GM18858 (cell line): ENCODE data around the gene CELF1.
A peak's percentile ranks its signal among the peaks of the same experiment; 100 is the strongest.

ENCODE experiments used
- ATAC-seq: cut with Tn5 transposase; IDR thresholded peaks from one replicate; pipeline ENCODE4 v1.9.1; 2021; ENCODE audit not compliant: unreplicated experiment

The CELF1 gene

DNA sequence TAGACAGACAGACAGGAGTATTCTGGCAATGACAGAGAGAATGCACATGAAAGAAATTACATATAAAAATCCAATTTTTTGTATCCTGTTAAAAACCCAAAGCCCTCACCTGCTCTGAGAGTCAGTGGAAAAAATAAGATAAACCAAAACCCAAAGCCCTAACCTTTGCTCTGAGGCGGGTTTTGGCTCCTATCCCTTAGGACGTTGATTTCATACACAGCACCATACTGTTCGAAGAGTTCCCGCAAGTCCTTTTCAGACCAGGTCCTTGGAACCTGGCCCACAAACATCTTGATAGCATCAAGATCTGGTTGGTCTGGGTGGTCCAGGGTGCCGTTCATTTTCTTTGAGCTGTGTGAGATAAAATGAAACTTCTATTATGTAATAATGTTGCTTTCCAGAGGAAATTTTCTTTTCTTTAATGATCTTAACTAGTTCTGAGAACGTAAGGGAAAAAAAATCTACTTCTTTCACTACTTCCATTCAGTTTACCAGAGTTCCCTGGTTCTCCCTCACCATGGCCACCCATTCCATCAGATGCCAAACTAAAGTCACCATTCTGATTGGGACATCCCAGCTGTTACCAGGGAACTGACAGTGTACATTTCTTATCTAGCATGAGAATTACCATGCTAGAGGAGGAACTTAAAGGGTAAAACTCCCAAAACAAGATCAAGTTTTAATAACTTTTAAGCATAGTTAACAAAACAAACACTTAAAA is 64.1 kb downstream of the CELF1 start:
- no peak for ATAC-seq

DNA sequence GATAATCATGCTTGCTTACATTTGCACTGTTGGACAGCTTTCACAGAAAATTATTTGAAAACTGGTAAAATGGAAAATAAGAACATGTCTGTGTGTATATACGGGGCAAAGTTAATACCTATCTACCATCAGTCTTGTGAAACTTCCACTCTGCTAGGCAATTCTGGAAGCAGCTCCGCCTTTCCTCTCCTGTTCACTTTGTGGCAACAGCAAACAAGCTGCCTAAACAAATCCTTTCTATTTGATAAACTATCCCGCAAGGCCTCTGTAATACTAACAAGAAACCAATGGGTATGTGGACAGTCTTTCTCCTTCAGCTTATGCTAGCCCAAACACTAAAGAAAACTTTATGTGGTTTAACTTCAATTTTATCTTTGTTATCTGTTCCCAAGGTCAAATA is 64.8 kb downstream of the CELF1 start:
- ATAC-seq, result no peak

DNA sequence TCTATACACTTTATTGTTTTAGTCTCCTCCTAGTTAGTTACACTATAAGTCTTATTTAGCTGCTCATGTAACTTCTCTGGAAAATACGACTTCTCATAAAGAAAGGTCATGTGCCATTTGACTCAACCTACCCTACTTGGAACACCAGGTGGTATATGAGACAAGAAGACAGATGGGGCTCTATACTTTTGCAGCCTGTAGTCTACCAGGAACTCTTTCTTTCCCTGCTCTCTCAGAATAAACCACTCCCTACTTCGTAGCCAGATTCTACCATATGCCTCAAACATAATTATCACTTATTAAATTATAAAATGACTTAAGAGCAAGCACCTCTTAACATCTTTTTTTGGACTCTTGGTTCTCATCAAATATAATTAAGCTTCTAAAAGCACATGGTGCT is 65.5 kb downstream of the CELF1 start:
- ATAC-seq, result no peak

DNA sequence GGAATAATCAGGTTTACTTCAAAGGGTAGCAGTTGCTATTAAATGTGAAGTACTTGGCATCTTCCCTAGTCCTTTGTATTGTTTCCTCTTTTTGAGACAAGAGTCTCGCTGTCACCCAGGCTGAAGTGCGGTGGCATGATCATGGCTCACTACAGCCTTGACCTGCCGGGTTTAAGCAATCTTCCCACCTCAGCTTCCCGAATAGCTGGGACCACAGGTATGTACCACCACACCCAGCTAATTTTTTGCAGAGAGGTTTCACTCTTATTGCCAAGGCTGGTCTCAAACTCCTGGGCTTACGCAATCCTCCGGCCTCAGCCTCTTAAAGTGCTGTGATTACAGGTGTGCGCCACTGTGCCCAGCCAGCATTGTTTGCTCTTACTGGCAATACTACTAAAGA is 67.8 kb downstream of the CELF1 start:
- ATAC-seq, result no peak

DNA sequence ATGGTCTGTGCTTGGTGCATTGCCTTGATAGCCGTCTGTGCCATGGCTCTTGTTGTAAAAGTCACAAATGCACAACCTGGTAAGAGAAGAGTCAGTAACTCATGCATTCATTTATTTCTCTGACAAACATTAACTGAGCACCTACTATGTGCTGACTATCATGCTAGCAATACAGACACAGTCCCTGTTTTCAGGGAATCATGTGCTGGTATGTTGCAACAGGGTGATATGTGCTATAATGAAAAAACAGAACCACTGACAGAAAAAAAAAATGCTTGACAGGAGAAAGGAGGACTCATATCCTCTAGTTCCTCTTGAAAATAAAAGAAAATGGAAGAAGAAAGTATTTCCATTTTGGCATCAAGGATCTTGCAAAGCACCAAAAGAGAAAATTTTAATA is 69.5 kb downstream of the CELF1 start:
- ATAC-seq, result no peak

DNA sequence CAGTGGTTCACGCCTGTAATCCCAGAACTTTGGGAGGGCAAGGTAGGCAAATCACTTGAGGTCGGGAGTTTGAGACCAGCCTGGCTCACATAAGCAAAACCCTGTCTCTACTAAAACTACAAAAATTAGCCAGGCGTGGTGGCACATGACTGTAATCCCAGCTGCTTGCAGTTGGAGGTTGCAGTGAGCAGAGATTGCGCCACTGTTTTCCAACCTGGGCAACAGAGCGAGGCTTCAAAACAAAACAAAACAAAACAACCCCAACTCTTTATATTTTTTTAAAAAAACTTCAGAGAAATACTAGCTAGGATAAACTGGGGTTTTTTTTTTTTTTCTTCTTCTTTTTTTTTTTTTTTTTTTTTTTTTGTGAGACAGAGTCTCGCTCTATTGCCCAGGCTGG is 72.2 kb downstream of the CELF1 start:
- no peak for ATAC-seq

DNA sequence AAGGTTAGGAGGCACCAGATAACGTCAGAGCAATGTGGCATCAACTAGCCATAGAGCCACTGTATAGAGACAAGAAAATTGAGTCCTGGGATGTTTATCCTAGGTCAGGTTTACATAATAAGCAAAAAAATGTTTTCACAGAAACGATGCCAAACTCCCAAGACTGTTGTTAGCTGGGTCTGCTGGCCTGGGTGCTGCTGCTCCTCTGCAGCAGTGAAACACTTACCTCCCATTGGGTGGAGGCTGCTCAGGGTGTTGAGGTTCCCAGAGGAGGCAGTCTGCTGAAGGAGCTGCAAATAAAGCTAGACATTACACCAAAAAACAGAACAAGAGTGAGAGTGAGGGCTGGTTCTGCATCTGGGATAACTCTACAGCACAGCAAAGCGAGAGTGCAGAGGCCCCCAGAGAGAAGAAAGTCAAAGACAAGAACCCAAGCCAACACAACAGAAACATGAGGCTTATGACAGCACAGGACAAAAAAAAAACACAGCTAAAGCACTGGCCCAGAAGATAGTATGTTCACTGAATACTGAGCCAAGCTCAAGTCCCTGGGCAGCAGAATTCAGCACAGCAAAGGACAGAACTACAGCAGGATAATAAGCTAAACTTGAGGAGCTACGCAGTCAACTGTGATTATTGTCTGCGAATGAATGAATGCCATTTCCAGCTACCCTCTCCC is 74.1 kb downstream of the CELF1 start:
- ATAC-seq, result no peak

DNA sequence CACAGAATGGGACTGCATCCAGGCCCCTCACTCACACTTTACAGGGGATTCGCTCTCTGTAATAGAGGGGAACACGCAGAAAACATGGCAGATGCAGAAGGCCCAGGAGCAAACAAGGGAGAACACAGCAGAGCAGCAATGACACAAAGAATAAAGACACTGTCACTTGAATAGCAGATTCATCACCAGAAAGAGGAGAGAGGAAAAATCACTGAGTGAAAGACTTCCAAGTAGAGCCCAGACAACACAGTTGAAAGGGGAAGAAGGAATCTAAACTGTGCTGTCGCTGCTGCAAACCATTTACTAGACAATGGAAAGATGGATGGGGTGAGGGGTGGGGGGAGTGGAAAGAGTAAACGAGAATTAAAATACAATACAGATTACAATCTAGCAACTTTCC is 75.2 kb downstream of the CELF1 start:
- ATAC-seq, result no peak

DNA sequence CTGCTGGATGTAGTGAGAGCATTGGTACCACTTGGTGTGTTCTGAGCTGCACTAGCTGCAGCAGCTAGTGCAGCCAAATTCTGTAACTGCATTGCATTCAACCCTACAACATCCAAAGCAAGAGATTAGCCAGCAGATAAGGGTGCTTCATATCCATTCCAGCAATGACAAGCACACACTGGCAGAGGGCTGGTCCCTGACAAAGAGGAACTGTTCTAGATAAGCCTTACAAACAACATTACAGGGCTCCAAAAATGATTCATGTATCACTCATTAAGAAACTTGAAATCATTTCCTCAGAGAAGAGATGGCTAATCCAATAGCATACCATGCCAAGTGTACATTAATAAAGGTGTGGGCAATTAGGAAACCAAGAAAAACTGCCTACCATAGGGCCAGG is 75.6 kb downstream of the CELF1 start:
- no peak for ATAC-seq

DNA sequence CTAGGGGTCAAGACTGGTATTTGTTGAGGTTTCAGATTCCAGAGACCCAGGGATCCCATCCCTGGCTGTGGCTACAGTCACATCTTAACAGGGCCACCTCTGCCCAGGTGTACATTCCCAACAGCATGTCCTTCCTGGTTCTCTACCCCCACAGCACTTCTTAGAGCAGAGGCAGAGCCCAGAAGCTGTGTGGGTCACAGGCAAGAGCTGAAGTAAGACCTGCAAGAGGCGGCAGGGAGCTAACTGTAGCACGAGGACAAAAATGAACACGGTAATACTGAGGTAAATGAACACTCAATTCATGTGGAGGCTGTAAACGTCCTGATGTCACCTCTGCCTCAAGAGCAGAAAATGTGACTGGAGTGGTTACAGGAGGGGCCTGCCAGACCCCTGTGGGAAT is 82.3 kb downstream of the CELF1 start:
- no peak for ATAC-seq

DNA sequence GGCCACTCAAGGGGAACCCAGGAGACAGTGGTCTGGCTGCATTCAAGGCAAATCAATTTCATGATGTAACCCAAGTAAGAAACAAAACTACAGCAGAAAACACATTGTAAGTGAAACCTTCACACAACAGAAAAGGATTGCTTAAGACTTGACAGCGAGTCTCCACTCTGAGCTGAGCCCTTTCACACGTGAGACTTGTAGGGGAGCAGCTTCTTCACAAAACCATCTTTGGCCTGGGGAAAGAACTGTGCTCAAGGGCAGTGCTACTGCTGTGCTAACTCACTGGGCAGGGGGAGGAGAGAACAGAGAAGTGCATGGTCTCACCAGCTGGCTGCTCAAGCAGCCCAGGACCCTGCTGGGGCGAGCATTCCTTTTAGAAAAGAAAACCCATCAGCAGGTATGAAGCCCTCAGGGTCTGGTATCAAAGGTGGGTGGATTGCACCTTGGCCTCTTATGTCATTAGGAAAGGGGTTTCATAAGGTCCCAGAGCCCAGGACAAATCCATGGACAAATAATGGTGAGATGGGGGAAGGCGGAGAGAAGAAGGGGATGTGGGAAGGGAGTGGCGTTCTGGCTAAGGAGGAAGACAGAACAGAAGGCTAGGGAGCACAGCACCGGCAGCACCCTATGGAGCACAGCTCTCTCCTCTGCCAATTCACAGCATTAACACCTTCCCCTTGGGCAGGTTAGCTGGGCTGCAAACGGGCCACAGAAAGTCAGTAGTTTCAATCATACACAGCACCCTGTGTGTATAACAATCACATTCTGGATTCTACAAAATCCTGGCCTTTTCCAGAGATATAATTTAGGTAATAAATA is 83.4 kb downstream of the CELF1 start:
- no peak for ATAC-seq

DNA sequence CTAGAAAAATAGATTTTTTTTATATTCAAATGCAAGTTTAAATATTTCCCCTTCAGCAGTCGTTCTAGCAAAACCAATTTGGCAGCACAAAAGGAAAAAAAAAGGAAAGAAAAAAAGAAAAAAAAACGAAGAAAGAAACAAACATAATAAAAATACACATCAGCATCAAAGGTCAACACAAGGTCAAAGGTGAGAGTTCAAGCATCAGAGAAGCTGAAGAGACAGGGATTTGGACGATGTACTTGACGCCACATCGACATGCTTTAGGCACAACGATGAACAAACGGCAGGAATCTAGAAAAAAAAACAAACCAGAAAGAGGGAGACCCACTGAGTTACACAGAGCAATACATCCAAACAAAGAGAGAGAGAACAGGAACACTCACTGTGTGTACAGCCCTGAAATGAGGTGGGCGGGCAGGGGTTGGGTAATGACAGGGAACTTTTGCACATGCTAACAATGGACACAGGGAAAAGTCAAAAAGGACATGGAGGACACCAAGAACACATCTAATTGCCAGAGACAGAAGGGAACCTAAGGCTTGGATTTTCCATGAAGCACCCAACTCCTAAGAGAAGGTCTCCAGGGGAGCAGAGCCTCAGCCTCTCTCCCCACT is 84.2 kb downstream of the CELF1 start:
- ATAC-seq, result no peak

DNA sequence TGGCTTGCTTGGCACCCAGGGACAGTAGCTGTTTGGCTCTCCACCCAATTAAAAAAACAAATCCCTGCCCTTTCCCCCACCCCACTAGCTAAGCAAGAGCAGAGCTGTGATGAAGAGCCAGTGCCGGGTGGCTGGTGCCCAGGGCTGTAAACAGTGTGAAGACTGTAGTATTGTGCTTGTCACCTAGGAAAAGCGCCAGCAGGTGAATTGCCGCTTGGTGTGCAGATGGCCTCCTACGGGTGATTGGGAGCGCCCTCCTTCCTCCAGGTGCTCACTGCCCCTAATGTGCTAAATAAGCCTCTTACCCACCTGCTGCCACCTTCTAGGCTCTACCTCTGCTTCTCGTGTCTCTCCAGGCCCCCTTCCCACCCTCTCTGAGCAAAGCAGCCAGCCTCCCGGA is 85.6 kb downstream of the CELF1 start:
- ATAC-seq, result no peak

DNA sequence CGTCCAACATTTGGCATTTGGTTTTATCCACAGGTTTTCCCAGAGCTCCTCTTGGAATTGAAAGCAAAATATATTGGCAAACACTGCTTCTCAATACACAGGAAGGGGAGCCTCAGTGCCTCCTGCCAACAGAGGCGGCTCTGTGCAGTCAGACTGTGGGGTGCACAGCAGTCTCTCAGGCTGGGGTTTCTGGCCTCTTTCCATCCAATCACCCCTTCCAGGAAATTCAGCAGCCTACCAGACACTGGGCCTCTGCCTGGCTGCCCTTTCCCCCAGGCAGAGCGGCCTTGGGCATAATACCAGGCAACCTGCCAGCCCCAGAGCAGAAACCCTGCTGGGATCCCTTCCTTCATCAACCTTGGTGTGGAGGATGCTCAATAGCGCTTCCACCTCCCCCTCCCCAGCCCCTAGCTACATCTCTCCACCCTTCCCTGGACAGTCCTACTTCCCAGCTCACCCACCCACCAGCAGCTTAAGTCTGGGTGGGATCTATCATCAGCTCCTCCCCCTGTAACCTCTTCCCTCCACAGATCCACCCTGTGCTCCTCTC is 86.2 kb downstream of the CELF1 start:
- no peak for ATAC-seq

DNA sequence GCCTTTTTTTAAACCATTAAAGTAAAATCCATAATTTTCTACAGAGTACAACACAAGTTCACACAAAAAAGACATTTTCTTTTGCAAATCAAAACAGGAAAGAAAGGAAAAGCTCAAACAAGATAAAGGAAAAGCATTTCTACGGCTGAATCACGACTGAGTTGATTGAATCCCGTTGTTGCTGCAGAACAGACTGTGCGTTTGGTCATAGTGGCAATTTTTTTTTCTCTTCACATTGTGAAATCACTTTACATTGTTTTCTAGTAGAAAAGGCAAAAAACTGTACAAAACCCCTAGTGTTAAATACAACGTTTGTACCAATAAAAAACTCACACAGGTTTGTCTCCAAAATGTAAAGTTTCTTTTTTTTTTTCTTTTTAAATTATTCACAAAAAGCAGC is 86.7 kb downstream of the CELF1 start:
- no peak for ATAC-seq

DNA sequence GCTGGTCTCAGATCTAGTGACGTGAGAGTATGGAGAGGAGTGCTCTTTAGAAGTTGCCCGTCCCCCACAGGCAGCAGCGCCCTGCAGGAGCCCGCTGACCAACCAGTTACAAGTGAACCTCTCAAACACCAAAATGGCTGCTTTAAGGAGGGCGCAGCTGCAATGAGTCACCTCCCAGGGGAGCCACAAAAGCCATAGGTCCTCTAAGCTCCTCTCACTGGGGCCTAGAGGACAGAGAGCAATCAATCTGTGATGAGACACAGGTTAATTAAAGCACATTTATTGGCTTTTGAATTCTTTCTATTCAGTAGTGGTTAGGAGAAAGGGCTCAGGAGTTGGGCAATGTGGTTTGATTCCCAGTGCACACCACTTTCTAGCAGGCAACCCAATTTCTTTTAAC is 88.4 kb downstream of the CELF1 start:
- no peak for ATAC-seq

DNA sequence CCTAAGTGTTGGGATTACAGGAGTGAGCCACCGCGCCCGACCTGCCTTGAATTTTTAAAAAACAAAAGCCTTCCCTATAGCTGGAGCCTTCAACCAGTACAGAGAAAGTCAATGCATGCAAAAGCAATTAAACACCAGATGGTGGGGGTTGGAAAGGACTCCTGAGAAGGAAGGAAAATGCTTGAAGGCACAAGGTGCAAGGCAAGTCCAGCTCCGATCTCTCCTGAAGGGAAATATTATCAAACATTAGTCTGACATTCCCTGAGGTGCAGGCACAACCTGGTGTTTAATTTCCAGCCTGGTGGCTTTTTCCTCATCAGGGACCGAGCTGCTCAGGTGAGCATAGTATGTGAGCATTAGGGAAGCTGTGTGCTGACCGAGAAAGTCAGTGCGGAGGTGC is 91.1 kb downstream of the CELF1 start:
- ATAC-seq, result no peak

DNA sequence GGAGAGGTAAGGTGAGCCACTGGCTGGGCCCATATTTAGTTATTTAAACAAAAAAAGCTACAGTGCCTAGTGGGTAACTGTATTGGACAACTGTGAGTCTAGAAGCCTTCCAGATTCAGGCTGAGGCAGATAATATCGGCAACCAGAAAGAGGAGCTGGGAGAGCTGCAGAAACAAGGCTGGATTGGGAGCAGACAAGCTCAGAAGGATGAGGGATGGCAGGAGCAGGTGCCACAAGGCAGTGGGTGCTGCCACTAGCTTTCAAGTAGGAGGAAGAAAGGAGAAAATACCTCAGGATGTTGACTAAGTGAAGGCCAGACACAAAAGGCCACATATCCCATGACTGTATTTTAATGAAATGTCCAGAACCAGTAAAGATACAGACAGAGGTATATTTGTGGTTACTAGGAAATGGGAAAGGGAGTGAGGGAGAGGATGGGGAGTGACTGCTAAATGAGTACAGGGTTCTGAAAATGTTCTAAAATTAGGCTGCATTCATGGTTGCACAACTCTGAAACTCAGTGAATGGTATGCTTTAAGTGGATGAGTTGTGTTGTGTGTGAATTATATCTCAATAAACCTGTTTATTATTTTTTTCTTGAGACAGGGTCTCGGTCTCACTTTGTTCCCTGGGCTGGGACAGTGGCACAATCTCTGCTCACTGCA is 92.2 kb downstream of the CELF1 start:
- no peak for ATAC-seq

DNA sequence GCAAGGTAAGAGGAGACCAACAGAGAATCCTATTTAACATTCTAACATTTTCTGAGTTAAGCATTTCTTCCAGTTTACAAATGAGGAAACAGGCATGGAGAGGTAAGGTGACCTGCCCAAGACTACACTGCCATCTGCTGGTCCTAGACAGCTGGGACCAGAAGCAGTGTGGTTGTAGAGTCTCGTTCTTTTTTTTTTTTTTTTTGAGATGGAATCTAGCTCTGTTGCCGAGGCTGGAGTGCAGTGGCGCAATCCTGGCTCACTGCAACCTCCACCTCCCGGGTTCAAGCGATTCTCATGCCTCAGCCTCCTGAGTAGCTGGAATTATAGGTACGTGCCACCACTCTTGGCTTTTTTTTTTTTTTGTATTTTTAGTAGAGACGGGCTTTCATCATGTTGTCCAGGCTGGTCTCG is 98.7 kb downstream of the CELF1 start:
- peak; percentile 60 for ATAC-seq

DNA sequence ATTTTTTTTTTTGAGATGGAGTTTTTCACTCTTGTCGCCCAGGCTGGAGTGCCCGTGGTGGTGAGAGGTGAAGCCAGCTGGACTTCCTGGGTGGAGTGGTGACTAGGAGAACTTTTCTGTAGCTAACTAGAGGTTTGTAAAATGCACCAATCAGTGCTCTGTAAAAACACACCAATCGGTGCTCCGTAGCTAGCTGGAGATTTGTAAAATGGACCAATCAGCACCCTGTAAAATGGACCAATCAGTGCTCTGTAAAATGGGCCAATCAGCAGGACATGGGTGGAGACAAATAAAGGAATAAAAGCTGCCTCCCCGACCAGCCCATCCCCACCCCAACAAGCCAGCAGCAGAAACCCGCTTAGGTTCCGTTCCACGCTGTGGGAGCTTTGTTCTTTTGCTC is 99.6 kb downstream of the CELF1 start:
- ATAC-seq, result no peak

DNA sequence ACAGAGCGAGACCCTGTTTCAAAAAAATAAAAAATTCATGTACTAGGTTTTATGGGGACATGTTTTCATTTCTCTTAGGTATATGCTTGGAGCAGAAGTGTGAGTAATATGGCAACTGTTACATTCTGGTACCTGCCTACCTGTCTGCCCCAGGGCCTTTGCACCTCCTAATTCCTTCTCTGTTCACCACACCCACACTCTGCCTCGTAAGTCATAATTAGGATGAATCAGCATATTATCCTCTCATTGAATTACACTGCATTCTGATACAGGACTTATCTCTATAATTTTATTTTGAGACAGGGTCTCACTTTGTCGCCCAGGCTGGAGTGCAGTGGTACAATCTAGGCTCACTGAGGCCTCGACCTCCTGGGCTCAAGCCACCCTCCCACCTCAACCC is 100.9 kb downstream of the CELF1 start:
- ATAC-seq, result no peak
